Bone marrow (tissue), 2 donors: Measurements from ENCODE around the gene SYT9.
A peak's percentile ranks its signal among the peaks of the same experiment; 100 is the strongest.

Experiments
- DNase-seq, 2 donors: peaks; one replicate each; lab custom pipeline; 2025; lab: John Stamatoyannopoulos, UW

SYT9 gene

GRCh38 chr11:7427733-7428132 is 176.0 kb downstream of the SYT9 start:
- no peak for DNase-seq

- no peak for DNase-seq
These were observed 176.5 kb downstream of the SYT9 start for GRCh38 chr11:7428196-7428595.

- DNase-seq = no peak
These were observed 178.8 kb downstream of the SYT9 start for GRCh38 chr11:7430496-7430895.

- no peak for DNase-seq
These were observed 183.5 kb downstream of the SYT9 start for GRCh38 chr11:7435176-7435575.

- DNase-seq = no peak
These were observed 184.4 kb downstream of the SYT9 start for GRCh38 chr11:7436146-7436545.

GRCh38 chr11:7436657-7437056 is 185.0 kb downstream of the SYT9 start:
- no peak for DNase-seq

GRCh38 chr11:7437696-7438095 is 186.0 kb downstream of the SYT9 start:
- DNase-seq = no peak

- no peak for DNase-seq
These were observed 188.1 kb downstream of the SYT9 start for GRCh38 chr11:7439746-7440320.

- peak in 1 of 2 donors; percentile 30 for DNase-seq
These were observed 191.0 kb downstream of the SYT9 start for GRCh38 chr11:7442588-7443215.

- DNase-seq = no peak
These were observed 192.6 kb downstream of the SYT9 start for GRCh38 chr11:7444091-7444981.

- DNase-seq = no peak
These were observed 193.9 kb downstream of the SYT9 start for GRCh38 chr11:7445564-7445963.

- DNase-seq = no peak
These were observed 196.5 kb downstream of the SYT9 start for GRCh38 chr11:7448201-7448600.

- DNase-seq = no peak
These were observed 197.6 kb downstream of the SYT9 start for GRCh38 chr11:7449211-7449840.

- no peak for DNase-seq
These were observed 198.1 kb downstream of the SYT9 start for GRCh38 chr11:7449841-7450214.

GRCh38 chr11:7450836-7451235 is 199.1 kb downstream of the SYT9 start:
- no peak for DNase-seq

- no peak for DNase-seq
These were observed 199.8 kb downstream of the SYT9 start for GRCh38 chr11:7451520-7451919.

- DNase-seq = no peak
These were observed 200.3 kb downstream of the SYT9 start for GRCh38 chr11:7451952-7452494.

- no peak for DNase-seq
These were observed 203.2 kb downstream of the SYT9 start for GRCh38 chr11:7454854-7455253.

GRCh38 chr11:7457211-7457610 is 205.5 kb downstream of the SYT9 start:
- DNase-seq = no peak

- no peak for DNase-seq
These were observed 211.0 kb downstream of the SYT9 start for GRCh38 chr11:7462706-7463105.

- DNase-seq = no peak
These were observed 215.9 kb downstream of the SYT9 start for GRCh38 chr11:7467652-7468051.

GRCh38 chr11:7469351-7469865 is 217.7 kb downstream of the SYT9 start:
- no peak for DNase-seq
